K562 treated with DMSO at 1 percent for 4 hours (cell line): Measurements from ENCODE around the gene ZNF527. TPM values are rescaled to one million over a fixed set of nuclear protein-coding genes. Genes with fewer than 3 reads are reported as not detected.

Experiments
- total RNA-seq: library from RNA; unstranded; fragments of 300-600 nt; gene quantifications from 2 replicates; pipeline ENCODE4 v1.2.3, GENCODE V29; 2022; ENCODE audit not compliant: insufficient read depth

Gene ZNF527
- 0.43 and 0.77 TPM in 2 replicates for total RNA-seq

DNA sequence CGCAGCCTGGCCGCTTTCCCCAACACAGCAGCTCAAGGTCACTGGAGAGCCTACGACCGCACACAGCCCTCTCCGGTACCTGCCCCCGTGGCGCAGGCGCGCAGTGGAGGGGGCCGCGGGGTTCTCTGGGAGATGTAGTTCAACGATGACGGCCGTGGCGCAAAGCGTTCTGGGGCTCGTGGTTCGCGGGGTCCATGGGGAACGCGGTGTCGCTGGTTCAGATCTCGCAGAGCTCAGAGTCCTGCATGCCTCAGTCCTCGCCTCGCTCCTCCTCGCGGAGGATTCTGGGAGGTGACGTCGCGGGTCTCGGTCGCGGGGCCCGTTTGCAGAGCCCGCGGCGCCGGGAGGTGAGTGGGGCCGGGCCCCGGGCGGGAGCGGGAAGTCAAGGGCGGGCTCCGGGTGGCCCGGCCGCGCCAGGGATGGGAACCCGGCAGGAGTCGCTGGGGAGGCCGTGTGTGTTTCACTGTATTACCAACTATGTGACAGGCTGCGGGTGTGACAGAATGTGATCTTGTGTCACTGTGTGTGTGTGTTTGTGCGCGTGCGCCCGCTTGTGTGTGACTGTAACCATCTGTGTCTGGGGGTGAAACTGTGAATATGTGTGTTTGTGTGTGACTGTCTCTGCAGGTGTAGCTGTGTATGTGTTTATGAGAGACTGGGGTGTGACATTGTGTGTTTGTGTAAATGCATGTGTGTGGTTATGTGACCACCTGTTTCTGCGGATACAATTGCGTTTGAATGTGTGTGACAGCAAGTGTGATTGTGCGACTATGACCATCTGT, at the start of gene ZNF527:
Gene ZNF527, plus strand, starts transcription at position 220 of the 782 bp plus-strand sequence. CDS start 3,100 bp downstream, outside the sequence.

Other genes starting within 250 kb of the ZNF527 start
- gene ZNF585A, start 198.4 kb upstream of the ZNF527 start, total RNA-seq: 4.4 and 8.6 TPM in 2 replicates
- gene ZNF585B, start 160.6 kb upstream of the ZNF527 start, total RNA-seq: 3.0 and 12.5 TPM in 2 replicates
- gene ZNF383, start 152.9 kb upstream of the ZNF527 start, total RNA-seq: 0.92 and 1.9 TPM in 2 replicates
- 1.8 and 2.4 TPM in 2 replicates for gene ZNF569, start 96.3 kb downstream of the ZNF527 start, total RNA-seq
- 0.20 and 2.2 TPM in 2 replicates for gene ZNF570, start 98.3 kb downstream of the ZNF527 start, total RNA-seq
- gene ZNF793, start 135.8 kb downstream of the ZNF527 start, total RNA-seq: not detected in 2 replicates
- 1.5 TPM in 1 of 2 replicates, not detected in the other for gene ZNF571, start 223.7 kb downstream of the ZNF527 start, total RNA-seq
- 0.53 and 0.86 TPM in 2 replicates for gene ZNF540, start 223.8 kb downstream of the ZNF527 start, total RNA-seq